Measurements from ENCODE around the gene ZNF790. TPM values are rescaled to one million over a fixed set of nuclear protein-coding genes. Genes with fewer than 3 reads are reported as not detected.
A peak's percentile ranks its signal among the peaks of the same experiment; 100 is the strongest.

ZNF790 gene
- 0.63 and 1.2 TPM in 2 replicates for total RNA-seq (2014; rRNA removed)
- Bru-seq, nascent RNA, result percentile 41 among the genes with signal in this experiment
- BruChase-seq, experiment 1, labeled RNA remaining after a 6-hour chase, result percentile 38 among the genes with signal in this experiment
- BruChase-seq, experiment 2, labeled RNA remaining after a 2-hour chase, result percentile 42 among the genes with signal in this experiment
- long read RNA-seq, partial matches to known transcripts, result 0 of 4 reads
- long read RNA-seq, other reads (novel, unspliced or antisense), result 1 of 4 reads

DNA sequence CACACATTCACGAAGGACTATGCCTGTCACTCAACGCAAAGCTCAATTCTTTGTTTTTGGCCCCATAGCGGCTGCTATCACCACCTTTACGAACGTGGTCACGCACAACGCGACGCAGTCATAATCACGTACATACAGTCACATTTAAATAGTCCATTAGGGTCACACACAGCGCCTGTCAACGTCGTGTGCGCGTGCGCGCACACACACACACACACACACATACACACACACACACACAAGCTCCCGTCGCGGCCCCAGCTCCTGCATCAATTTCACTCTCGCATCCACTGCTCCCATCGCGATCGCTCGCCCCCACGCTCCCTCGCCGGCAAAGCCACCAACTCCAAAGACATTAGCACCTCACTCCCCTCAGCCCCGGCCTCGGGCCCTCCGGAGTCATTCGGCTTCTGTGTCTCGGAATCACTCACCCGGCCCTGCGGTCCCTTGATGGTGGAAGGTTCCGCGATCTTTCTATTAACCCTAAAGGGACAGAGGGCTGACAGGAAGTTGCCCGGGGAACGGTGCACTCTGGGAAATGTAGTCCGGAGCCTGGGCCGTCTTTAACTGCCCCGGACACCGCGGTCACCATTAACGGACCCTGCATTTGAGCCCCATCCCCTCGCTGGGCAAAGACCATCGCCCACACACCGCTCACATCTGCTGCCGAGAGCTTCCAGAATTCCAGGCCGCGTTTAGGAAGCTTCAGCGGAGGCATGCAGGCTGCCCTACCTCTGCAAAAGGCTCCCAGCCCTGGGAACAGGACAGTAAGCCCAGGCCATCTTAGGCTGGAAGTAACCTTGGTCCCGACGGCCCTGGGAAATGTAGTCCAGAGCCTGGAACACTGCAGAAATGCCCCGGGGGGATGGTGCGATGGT lies at the start of gene ZNF790:
TSS of gene ZNF790 (minus strand) at position 482 of the 878 bp plus-strand sequence. CDS start 12,768 bp downstream, outside the sequence.
- DNase-seq, result peak; percentile 34
- H3F3A ChIP-seq (ENCODE audit: low read length, unreplicated experiment), result no peaks in the 10 kb centered on the region
- ChIA-PET CTCF (no interaction called here), POLR2A (ENCODE audit: unreplicated experiment) (no interaction called here)
- BruUV-seq (replicated peaks), result no TSS peak
- no peak within 1 kb of the TSS for H3K27ac ChIP-seq (ENCODE audit: low read length)
- H3K79me2 ChIP-seq (ENCODE audit: low read length), result no peaks in the 10 kb centered on the region
- no peaks in the 10 kb centered on the region for H3K9me2 ChIP-seq (replicated peaks; ENCODE audit: low read length)
- 0 out of 2 replicates have a peak within 1 kb of the TSS, but pooled peaks have one; percentile 20 for H3K9ac ChIP-seq (ENCODE audit: low read length)
- H3K4me3 ChIP-seq (ENCODE audit: low read length), result peak within 1 kb of the TSS; percentile 60
- ATAC-seq, result peak; percentile 69
- peak within 1 kb of the TSS; percentile 74 for H2AFZ ChIP-seq (ENCODE audit: low read length)
- no peaks in the 10 kb centered on the region for H3K36me3 ChIP-seq (ENCODE audit: low read depth, low read length)
- H4K20me1 ChIP-seq (ENCODE audit: low read length), result no peaks in the 10 kb centered on the region
- H3K4me2 ChIP-seq (ENCODE audit: low read length), result peak within 1 kb of the TSS; percentile 37; the same call in 1 of the 2 replicates
- intact Hi-C loops (cut with micrococcal nuclease), result no loop called here
- no peaks in the 10 kb centered on the region for H3K4me1 ChIP-seq (ENCODE audit: insufficient read depth, low read length)
- no peaks in the 10 kb centered on the region for H3K27me3 ChIP-seq (ENCODE audit: low read length)
- TF ChIP-seq EZH2phosphoT487 (IDR thresholded peaks at IDR 0.05; ENCODE audit: borderline replicate concordance, low read length) (no peak), EZH2 (IDR thresholded peaks at IDR 0.05; ENCODE audit: low read length, unreplicated experiment) (no peak)
- TF ChIP-seq, protein P1, sequence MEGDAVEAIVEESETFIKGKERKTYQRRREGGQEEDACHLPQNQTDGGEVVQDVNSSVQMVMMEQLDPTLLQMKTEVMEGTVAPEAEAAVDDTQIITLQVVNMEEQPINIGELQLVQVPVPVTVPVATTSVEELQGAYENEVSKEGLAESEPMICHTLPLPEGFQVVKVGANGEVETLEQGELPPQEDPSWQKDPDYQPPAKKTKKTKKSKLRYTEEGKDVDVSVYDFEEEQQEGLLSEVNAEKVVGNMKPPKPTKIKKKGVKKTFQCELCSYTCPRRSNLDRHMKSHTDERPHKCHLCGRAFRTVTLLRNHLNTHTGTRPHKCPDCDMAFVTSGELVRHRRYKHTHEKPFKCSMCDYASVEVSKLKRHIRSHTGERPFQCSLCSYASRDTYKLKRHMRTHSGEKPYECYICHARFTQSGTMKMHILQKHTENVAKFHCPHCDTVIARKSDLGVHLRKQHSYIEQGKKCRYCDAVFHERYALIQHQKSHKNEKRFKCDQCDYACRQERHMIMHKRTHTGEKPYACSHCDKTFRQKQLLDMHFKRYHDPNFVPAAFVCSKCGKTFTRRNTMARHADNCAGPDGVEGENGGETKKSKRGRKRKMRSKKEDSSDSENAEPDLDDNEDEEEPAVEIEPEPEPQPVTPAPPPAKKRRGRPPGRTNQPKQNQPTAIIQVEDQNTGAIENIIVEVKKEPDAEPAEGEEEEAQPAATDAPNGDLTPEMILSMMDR (conservative IDR thresholded peaks at IDR 0.05; ENCODE audit: low read depth, low read length), result no peak
- 0 out of 2 replicates have a peak, but pooled peaks cover 5% of the 10 kb centered on the region for H3K9me3 ChIP-seq (ENCODE audit: low read length)

DNA sequence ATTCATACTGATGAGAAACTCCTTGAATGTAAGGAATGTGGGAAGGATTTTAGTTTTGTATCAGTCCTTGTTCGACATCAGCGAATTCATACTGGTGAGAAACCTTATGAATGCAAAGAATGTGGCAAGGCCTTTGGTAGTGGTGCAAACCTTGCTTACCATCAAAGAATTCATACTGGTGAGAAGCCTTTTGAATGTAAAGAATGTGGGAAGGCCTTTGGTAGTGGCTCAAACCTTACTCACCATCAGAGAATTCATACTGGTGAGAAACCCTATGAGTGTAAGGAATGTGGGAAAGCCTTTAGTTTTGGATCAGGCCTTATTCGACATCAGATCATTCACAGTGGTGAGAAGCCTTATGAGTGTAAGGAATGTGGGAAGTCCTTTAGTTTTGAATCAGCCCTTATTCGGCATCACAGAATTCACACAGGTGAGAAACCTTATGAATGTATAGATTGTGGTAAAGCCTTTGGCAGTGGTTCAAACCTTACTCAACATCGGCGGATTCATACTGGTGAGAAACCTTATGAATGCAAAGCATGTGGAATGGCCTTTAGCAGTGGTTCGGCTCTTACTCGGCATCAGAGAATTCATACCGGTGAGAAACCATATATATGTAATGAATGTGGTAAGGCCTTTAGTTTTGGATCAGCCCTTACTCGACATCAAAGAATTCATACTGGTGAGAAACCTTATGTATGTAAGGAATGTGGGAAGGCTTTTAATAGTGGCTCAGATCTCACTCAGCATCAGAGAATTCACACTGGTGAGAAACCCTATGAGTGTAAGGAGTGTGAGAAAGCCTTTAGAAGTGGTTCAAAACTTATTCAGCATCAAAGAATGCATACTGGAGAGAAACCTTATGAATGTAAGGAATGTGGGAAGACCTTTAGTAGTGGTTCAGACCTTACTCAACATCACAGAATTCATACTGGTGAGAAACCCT lies 39.1 kb upstream of the ZNF790 start:
- Histone ChIP-seq H3F3A (ENCODE audit: low read length, unreplicated experiment) (no peaks in the 10 kb centered on the region), H2AFZ (ENCODE audit: low read length) (no peak overlapping the region), H3K9me2 (replicated peaks; ENCODE audit: low read length) (no peaks in the 10 kb centered on the region), H3K9ac (ENCODE audit: low read length) (no peak overlapping the region), H3K36me3 (ENCODE audit: low read depth, low read length) (peaks cover 17% of the 10 kb centered on the region; the same call in 1 of the 2 replicates), H3K4me1 (ENCODE audit: insufficient read depth, low read length) (no peaks in the 10 kb centered on the region), H4K20me1 (ENCODE audit: low read length) (no peaks in the 10 kb centered on the region), H3K4me3 (ENCODE audit: low read length) (no peak overlapping the region), H3K27me3 (ENCODE audit: low read length) (no peaks in the 10 kb centered on the region), H3K79me2 (ENCODE audit: low read length) (no peaks in the 10 kb centered on the region), H3K9me3 (ENCODE audit: low read length) (peaks cover 17% of the 10 kb centered on the region), H3K27ac (ENCODE audit: low read length) (no peak overlapping the region), H3K4me2 (ENCODE audit: low read length) (no peak overlapping the region)
- intact Hi-C loops (cut with micrococcal nuclease), result no loop called here
- no peak for DNase-seq
- ChIA-PET CTCF (no interaction called here), POLR2A (ENCODE audit: unreplicated experiment) (no interaction called here)
- ATAC-seq, result no peak
- TF ChIP-seq EZH2 (IDR thresholded peaks at IDR 0.05; ENCODE audit: low read length, unreplicated experiment) (no peak), EZH2phosphoT487 (IDR thresholded peaks at IDR 0.05; ENCODE audit: borderline replicate concordance, low read length) (no peak)
- TF ChIP-seq, protein P1 (conservative IDR thresholded peaks at IDR 0.05; ENCODE audit: low read depth, low read length), result no peak
- BruUV-seq (replicated peaks), result no TSS peak

All from PC-3 (cell line).